NT2/D1 (cell line): ENCODE measurements around the gene TCF4.

Experiments used
- SUZ12 ChIP-seq: IDR thresholded peaks from 2 replicates; pipeline ENCODE4 v1.6.1; 2011; ENCODE audit not compliant: insufficient read length, insufficient read depth; ENCODE audit errors: extremely low read depth
- YY1 ChIP-seq: IDR thresholded peaks from 2 replicates; pipeline ENCODE4 v1.6.1; 2011; ENCODE audit not compliant: insufficient read length, insufficient read depth

GRCh38 chr18:55314615-55315237 lies 273.3 kb downstream of the TCF4 start:
- no peak for TF ChIP-seq SUZ12
- TF ChIP-seq YY1: no peak
